GM12878 (cell line): ENCODE results near the gene GJB4.

Experiments
- CBX3 ChIP-seq: fragments of 200-600 bp; sonication (generic); IDR thresholded peaks from 2 replicates; pipeline ENCODE4 v1.6.1; 2016; ENCODE audit warnings: low read depth, borderline replicate concordance
- CTCF ChIP-seq, 3 experiments: IDR thresholded peaks in 2 of 3; conservative IDR thresholded peaks in 1 of 3; 2 replicates each; pipeline ENCODE4 v1.5.1; 2011; ENCODE audit warnings: low read depth in 3 of 3, low read length in 3 of 3, mild to moderate bottlenecking in 3 of 3, control low read depth in 2 of 3, moderate library complexity in 2 of 3, inconsistent platforms in 1 of 3, mixed read lengths in 1 of 3; ENCODE audit not compliant: control insufficient read depth in 2 of 3, insufficient read depth in 1 of 3; ENCODE audit errors: extremely low read depth in 1 of 3
- CUX1 ChIP-seq: IDR thresholded peaks from 2 replicates; pipeline ENCODE4 v1.6.1; 2012; ENCODE audit warnings: improper control_type of control experiment, low read depth, low read length; ENCODE audit not compliant: insufficient replicate concordance
- E2F4 ChIP-seq: IDR thresholded peaks from 2 replicates; pipeline ENCODE4 v1.6.1; 2012; ENCODE audit warnings: low read depth, low read length, improper control_type of control experiment
- ELK1 ChIP-seq: IDR thresholded peaks from 2 replicates; pipeline ENCODE4 v1.6.1; 2012; ENCODE audit warnings: low read depth, low read length, improper control_type of control experiment
- EZH2 ChIP-seq: IDR thresholded peaks from 2 replicates; pipeline ENCODE4 v1.6.1; 2012; ENCODE audit warnings: low read depth, mild to moderate bottlenecking, control low read depth, inconsistent platforms, low read length, borderline replicate concordance; ENCODE audit not compliant: control insufficient read depth
- JUNB ChIP-seq: IDR thresholded peaks from 2 replicates; pipeline ENCODE4 v1.6.1; 2016; ENCODE audit warnings: antibody characterized with exemption, mild to moderate bottlenecking
- MXI1 ChIP-seq: fragments of 150-350 bp; IDR thresholded peaks from 2 replicates; pipeline ENCODE4 v1.6.1; 2011; ENCODE audit warnings: low read depth, mild to moderate bottlenecking, inconsistent platforms, low read length, improper control_type of control experiment
- NRF1 ChIP-seq: conservative IDR thresholded peaks from 2 replicates; pipeline ENCODE4 v1.6.1; 2011; ENCODE audit warnings: mild to moderate bottlenecking, low read depth, low read length, improper control_type of control experiment
- PAX5 ChIP-seq: IDR thresholded peaks from 2 replicates; pipeline ENCODE4 v1.6.1; 2011; ENCODE audit warnings: low read depth, low read length, borderline replicate concordance
- REST ChIP-seq: IDR thresholded peaks from 2 replicates; pipeline ENCODE4 v1.6.1; 2012; ENCODE audit warnings: mild to moderate bottlenecking, low read depth, low read length
- SMC3 ChIP-seq: IDR thresholded peaks from 2 replicates; pipeline ENCODE4 v1.6.1; 2011; ENCODE audit warnings: low read length, improper control_type of control experiment, borderline replicate concordance

- TF ChIP-seq MXI1 = no peak
- no peak for TF ChIP-seq E2F4
- TF ChIP-seq PAX5 = no peak
- no peak for TF ChIP-seq CTCF (IDR thresholded peaks at IDR 0.05 in 2 of 3, conservative IDR thresholded peaks at IDR 0.05 in 1 of 3; ENCODE audit: control insufficient read depth in 2 of 3, extremely low read depth in 1 of 3, insufficient read depth in 1 of 3, low read depth in 3 of 3, low read length in 3 of 3)
- no peak for TF ChIP-seq NRF1
- no peak for TF ChIP-seq ELK1
- TF ChIP-seq SMC3 = no peak
- TF ChIP-seq CUX1 = no peak
- TF ChIP-seq EZH2 = no peak
- TF ChIP-seq CBX3 = no peak
- no peak for TF ChIP-seq JUNB
- TF ChIP-seq REST = no peak
Observed at GRCh38 chr1:34750610-34751009, 8.9 kb upstream of the GJB4 start.
